NCI-H510A treated with DMSO at 0.1 percent for 48 hours (cell line): Measurements from ENCODE around the gene RING1.

ENCODE experiments used
- DNase-seq: peaks from one replicate; lab custom pipeline; 2025; lab: John Stamatoyannopoulos, UW

The RING1 gene

GRCh38 chr6:33247977-33248642 lies 39.8 kb downstream of the RING1 start:
- peak; percentile 95 for DNase-seq

GRCh38 chr6:33248643-33248931 lies 40.3 kb downstream of the RING1 start:
- no peak for DNase-seq

DNA sequence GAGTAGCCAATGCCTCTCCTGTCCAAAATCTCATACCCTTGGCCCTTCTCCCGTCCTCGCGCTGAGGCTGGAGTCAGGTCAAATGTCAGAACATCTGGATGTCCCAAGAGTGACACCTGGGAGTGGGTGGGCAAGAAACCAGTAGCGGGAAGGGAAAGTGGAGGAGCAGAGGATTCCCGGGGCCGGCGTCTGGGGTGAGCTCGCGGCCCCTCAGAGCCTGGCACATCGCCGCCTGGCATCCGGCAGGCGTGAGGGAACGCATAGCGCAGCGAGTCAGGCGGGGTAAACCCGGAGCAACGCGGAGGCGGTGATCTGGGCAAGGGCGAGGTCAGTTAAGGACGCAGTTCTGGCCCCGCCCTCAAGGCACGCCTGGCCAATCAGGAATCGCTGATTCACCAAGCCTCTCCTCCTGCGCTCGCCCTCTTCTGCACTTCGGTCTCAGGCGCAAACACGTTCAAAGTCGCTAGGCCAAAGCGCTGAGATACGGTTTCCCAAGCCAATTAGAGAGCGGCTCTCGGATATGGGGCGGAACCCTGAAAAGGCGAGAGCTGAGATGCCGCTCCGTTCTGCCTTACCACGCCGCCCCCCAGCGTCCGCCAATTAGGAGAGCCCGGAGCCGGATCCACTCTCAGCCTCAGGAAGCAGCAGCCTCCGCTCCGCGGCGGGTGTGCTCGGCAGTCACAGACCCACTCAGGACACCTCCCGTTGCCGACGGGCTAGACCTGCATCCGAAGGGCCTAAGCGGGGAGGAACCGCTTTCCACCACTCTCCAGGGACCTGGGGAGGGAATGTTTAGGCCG lies 40.8 kb downstream of the RING1 start:
- DNase-seq = peak; percentile 99

DNA sequence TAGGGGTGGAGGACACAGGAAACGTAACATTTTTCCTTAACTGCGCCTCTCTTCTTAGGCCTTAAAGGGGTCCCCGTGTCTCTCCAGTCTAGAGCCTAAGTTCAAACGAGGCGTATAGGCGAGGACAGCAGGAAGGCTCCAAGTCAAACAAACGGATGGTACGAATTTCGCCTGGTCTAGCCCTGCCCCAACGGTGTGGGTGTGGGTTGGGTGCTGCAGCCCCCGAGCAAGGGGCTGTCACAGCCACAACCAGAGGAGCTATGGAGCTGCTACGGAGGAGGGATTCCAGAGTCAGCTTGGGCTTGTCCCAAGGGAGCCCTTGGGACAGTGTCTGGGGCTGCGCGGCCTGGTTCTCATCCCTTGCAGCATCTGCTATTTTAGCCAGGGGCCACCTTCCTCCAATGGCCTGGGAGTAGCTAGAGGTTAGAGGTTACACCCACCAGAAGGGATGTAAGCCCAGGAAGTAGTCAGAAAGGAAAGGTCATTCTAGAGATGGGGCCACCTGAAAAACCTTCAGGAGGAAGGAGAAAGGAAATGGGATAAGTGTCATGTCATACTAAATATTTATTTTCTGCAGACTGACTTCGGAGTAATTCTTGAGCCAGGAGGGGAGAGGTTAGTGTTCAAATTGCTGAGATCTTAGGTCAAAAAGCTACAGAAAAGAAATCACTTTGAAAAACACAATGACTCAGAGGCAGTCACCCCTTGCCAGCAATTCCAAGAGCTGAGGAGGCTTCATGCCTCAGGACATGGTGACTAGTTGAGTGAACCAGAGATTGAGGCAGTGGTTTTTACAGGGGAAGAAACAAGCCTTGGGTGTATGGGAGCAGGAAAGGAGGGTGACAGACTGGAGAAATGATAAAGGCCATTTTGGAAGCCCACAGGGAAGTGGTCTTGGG lies 41.7 kb downstream of the RING1 start:
- no peak for DNase-seq

GRCh38 chr6:33250731-33251130 lies 42.4 kb downstream of the RING1 start:
- no peak for DNase-seq

DNA sequence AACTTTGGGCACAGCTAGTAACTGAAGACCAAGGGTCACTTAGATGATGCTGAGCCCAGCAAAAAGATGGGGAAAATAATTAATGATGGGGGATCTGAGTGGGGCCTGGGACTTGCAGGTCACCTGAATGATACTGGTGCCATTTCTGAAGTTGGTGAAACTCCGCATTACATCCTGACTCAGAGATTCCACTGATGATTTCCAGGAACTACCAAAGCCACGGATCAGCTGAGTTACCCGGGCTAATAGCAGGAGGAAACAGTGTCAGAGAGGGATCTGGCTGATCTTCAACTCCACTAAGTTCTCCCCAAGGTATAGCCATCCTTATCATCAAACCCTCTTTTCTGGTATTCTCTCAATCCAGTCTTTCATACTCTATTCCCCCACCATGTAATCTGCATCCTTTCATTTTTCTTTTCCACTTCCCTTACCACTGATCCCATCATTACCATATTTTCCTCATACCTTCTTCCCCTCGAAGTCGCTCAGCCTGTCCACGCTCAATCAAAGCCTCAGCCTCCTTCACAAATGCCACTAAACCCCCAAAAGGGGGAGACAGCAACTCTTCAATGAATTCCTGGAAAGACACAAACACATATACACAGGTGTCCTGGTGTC lies 43.2 kb downstream of the RING1 start:
- no peak for DNase-seq

- no peak for DNase-seq
Observed at GRCh38 chr6:33252759-33253158, 44.5 kb downstream of the RING1 start.

DNA sequence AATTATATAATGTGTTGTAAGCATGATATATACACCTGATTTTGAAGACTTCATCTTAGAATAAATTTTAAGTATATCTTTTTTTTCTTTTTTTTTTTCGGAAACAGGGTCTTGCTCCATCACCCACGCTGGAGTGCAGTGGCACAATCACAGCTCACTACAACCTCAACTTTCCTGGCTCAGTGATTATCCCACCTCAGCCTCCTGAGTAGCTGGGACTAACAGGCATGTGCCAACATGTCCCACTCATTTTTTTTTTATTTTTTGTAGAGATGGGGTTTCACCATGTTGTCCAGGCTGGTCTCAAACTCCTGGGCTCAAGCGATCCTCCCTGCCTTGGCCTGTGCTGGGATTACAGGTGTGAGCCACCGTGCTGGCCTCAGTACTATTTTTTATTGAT lies 46.3 kb downstream of the RING1 start:
- no peak for DNase-seq

DNA sequence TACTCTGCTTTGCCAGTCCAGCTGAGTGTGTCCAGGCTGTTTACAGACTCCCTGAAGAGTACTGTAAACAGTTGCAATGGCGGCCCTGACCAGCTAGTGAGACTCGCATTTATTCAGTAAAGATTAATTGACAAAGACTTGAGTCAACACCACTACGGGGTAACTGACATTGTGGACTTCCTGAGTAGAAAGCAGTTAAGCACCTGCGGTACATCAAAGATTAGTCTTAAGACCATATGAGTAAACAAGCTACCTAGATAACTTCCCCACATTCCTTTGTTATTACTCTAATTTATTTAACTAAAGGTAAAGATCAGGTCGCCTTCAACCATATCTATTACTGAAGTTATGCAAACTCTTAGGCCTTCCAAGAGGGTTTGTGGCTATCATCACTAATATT lies 50.7 kb downstream of the RING1 start:
- DNase-seq = no peak
